DMS153 (cell line): ENCODE results near the gene MFAP3.

Source experiments
- DNase-seq: peaks from one replicate; lab custom pipeline; 2025; lab: John Stamatoyannopoulos, UW

MFAP3 gene

DNA sequence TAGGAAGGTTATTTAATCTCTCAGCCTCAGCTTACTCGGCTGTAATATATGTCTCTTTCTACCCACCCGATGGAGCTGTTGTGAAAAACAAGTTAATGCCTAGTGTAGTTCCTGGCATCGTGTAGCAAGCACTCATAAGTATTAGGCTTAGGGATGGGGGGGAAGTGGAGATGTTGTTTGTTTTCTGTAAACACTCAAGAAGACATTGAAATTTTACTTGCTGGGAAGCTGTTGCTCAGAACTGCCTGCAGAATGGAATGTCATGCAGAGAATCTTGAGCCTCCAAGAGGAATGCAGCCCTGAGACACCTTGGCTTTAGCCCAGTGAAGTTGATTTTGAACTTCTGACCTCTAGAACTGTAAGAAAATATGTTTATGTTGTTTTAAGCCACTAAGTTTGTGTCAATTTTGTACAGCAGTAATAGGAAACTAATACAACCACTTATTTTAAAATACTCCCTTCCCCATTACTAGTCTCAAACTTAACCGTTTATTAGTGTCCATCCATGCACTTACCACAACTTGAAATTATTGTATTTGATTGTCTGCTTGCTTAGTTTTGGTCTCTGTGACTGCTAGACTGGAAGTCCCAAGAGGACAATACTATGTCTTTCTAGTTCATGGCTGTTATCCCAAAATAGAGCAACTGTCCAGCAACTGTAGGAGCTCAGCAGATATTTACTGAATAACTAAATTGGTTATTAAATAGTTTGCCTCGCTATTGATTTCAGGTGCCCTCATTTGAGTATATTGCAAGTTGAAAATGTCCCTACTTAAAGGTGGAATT is 53.8 kb downstream of the MFAP3 start:
- no peak for DNase-seq

DNA sequence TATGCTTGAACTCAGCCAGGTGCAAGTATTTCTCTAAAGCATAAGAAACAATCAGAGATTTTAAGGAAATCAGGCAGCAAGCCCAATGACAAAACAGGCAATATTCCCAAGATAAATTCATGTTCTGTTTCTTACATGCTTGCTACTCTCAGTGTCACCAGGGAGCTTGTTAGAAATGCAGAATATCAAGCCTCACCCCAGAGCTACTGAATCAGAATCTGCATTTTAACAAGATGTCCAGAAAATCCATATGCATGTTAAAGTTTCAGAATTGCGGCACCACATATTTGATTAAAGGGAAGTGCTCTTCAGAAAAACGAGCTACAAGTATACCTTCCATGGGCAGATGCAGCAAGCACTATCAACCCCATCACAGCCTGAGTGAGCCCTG is 54.4 kb downstream of the MFAP3 start:
- DNase-seq = no peak

DNA sequence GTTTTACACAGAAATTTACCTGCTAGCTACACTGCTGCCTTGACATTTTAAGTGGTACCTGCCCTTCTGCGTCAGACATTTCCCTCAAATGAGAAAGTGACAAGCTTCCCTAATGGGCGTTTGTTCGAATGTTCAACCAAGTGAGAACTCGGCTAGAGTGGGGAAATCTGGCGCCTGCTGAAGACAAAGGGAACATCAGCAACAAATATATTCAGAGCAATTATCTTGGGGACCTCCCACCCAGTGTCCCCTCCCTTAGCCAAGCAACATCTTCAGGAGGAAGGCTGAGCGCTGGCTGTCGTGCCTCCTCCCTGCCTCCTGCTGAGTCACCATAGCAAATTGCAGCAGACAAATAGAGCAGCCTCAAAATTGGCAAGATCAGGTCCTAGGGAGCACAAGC is 57.1 kb downstream of the MFAP3 start:
- DNase-seq = no peak

DNA sequence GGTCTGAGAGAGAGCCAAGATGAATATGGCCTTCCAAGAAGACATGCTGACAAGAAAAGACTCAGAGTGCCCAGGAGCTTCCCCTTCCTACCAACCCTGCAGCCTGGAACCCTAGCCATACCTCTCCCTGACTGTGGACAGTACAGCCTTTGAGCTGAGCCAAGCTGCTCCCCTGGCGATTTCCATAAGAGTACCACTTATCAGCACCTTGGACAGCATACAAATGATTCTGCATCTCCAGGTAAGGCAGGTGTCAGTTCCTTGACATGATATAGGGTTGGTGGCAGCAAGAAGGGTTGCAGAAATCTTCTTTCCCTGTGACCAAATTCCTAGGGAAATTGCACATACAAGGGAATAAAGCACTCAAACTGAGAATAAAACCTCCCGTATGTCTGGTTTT is 58.3 kb downstream of the MFAP3 start:
- DNase-seq = no peak

DNA sequence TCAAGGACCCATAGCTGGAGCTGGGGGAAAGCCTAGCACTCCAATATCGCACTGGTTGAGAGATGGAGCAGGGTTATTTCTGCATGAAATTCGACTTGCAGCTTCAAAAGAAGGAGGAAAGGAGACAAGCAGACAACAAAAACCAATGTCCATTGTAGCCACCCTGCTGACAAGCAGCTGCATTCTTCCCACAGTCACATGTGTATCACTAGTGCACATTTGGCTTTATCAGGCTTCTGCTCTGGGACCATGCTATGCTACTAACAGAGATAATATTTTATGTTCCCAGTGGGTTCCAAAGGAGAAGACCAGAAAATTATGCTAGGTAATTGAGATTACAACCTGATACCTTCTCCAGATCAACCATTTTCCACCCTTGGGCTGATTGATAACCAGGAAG is 59.7 kb downstream of the MFAP3 start:
- no peak for DNase-seq

DNA sequence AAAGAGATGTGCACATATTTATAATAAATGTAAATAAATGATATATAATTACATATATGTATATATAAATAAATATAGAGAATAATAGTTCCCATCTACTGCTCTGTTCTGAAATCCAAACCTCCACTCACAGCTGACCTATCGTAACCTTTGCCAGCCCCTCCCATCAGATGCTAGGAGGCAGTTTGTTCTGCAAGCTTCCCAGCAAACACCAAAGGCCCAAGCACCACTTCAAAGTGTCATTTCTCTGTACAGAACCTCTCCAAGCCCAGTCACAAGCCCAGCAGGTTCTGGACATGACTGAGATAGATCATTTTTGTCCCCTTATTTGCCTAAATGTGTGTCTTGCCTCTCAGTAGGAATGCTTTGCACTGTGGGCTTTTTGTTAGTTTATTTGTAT is 62.4 kb downstream of the MFAP3 start:
- DNase-seq = no peak

DNA sequence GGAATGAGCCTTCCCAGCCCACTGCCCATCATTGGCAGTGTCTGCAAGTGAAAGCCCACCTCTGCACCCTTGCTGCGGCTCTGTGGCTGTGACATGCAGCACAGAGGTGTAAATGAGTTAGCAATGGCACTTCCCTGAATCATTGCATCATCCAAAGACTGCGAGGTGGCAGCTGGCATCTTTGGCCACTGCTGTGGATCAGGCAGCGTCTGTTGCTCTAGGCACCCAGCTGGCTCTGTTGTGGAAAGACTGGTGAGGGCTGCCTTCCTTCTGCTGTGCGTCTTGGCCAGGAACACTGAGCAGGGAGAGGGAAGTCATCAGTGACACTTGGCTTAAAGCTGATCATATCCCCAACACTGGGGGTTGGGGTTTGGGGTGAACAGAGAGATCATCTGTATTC is 64.5 kb downstream of the MFAP3 start:
- DNase-seq = no peak
